T-cell (primary cell): Measurements from ENCODE around the gene DNAJC27. TPM values are rescaled to one million over a fixed set of nuclear protein-coding genes. Genes with fewer than 3 reads are reported as not detected.

Experiments
- ATAC-seq, 4 experiments: fragments of 200-7000 bp in 3 of 4; fragments of 150-1000 bp in 1 of 4; cut with Tn5 transposase; replicated peaks in 1 of 4; 1 replicate in 3 of 4; 2 replicates in 1 of 4; pipeline ENCODE4 v1.10.0; 2021; ENCODE audit warnings: moderate library complexity in 3 of 4, mild to moderate bottlenecking in 2 of 4, moderate number of reproducible peaks in 1 of 4
- CTCF ChIA-PET, 2 donors: fragments of 300-600 bp; sonication (Branson Sonifier 250); formaldehyde crosslinking; loops; one replicate each; lab custom pipeline; 2022; ENCODE audit warnings: antibody characterized with exemption in 2 of 2; lab: Charles Lee
- POLR2A ChIA-PET, 2 donors: fragments of 300-600 bp; sonication (Branson Sonifier 250); formaldehyde crosslinking; loops; one replicate each; lab custom pipeline; 2022; ENCODE audit warnings: antibody characterized with exemption in 2 of 2; lab: Charles Lee
- DNase-seq, 35 experiments: peaks; one replicate each; pipeline versions ENCODE4 v3.0.0 to v3.0.0-alpha.2; 2013 to 2023
- H3K27ac ChIP-seq: one replicate; pipeline ENCODE4 v1.5.1; 2013; ENCODE audit warnings: low read length
- H3K27me3 ChIP-seq, 2 experiments: replicated peaks in 1 of 2; 1 replicate in 1 of 2; 2 replicates in 1 of 2; pipeline versions ENCODE4 v1.6.1 to v1.7.0; 2013; ENCODE audit warnings: low read length in 1 of 2, mixed read lengths in 1 of 2; ENCODE audit not compliant: control insufficient read depth in 2 of 2, insufficient read depth in 2 of 2; ENCODE audit errors: extremely low read depth in 1 of 2
- H3K36me3 ChIP-seq, 2 donors: 1 replicate in 1 of 2; 2 replicates in 1 of 2; pipeline versions ENCODE4 v1.6.1 to v1.7.0; 2013; ENCODE audit warnings: low read length in 1 of 2; ENCODE audit not compliant: control insufficient read depth in 2 of 2, insufficient read depth in 1 of 2; ENCODE audit errors: extremely low read depth in 1 of 2
- H3K4me1 ChIP-seq, 2 experiments: 1 replicate in 1 of 2; 2 replicates in 1 of 2; pipeline versions ENCODE4 v1.6.1 to v1.7.0; 2013; ENCODE audit warnings: low read length in 2 of 2, mixed read lengths in 1 of 2; ENCODE audit not compliant: insufficient read depth in 2 of 2, control insufficient read depth in 1 of 2; ENCODE audit errors: extremely low read depth in 1 of 2
- H3K4me3 ChIP-seq, 2 donors: 1 replicate in 1 of 2; 2 replicates in 1 of 2; pipeline versions ENCODE4 v1.5.1 to v1.7.0; 2013; ENCODE audit warnings: mild to moderate bottlenecking in 2 of 2, low read length in 1 of 2, moderate library complexity in 1 of 2; ENCODE audit not compliant: control insufficient read depth in 1 of 2; ENCODE audit errors: extremely low read depth in 1 of 2
- H3K9me3 ChIP-seq: 2 replicates; pipeline ENCODE4 v1.7.0; 2013
- H3K27ac Mint-ChIP-seq, 2 donors: one replicate each; pipeline ENCODE4 v1.8.0; 2020 to 2021; ENCODE audit warnings: mild to moderate bottlenecking in 2 of 2, mixed read lengths in 2 of 2
- H3K27me3 Mint-ChIP-seq, 2 donors: one replicate each; pipeline ENCODE4 v1.8.0; 2021 to 2022; ENCODE audit warnings: mixed read lengths in 2 of 2
- H3K36me3 Mint-ChIP-seq: one replicate; pipeline ENCODE4 v1.8.0; 2021; ENCODE audit warnings: mixed read lengths
- H3K4me1 Mint-ChIP-seq, 3 donors: one replicate each; pipeline ENCODE4 v1.8.0; 2020 to 2022; ENCODE audit warnings: mixed read lengths in 3 of 3, mild to moderate bottlenecking in 1 of 3
- H3K4me3 Mint-ChIP-seq, 3 donors: one replicate each; pipeline ENCODE4 v1.8.0; 2020 to 2022; ENCODE audit warnings: mild to moderate bottlenecking in 3 of 3, mixed read lengths in 3 of 3, moderate library complexity in 3 of 3
- H3K9me3 Mint-ChIP-seq, 3 donors: one replicate each; pipeline ENCODE4 v1.8.0; 2020 to 2022; ENCODE audit warnings: mixed read lengths in 3 of 3
- WGBS: methylation state at CpG from one replicate; pipeline ENCODE4 v1.1.5; 2013; ENCODE audit warnings: missing lambda C conversion rate; ENCODE audit not compliant: insufficient coverage; 5-methylcytosine and 5-hydroxymethylcytosine counted together
- total RNA-seq, 35 experiments: library from RNA in 6 of 35; stranded (reverse) in 6 of 35; fragments of 120-200 nt in 1 of 35; gene quantifications; one replicate each; pipeline versions ENCODE4 v1.2.1 to v1.2.4 and lab custom pipeline; 2013 to 2026

Gene DNAJC27
- total RNA-seq, 5 donors from 2014 or later (not counting 1 experiment from before 2014, with no cell fraction given): 10.0 to 15.2 (median 12.7) TPM

DNA sequence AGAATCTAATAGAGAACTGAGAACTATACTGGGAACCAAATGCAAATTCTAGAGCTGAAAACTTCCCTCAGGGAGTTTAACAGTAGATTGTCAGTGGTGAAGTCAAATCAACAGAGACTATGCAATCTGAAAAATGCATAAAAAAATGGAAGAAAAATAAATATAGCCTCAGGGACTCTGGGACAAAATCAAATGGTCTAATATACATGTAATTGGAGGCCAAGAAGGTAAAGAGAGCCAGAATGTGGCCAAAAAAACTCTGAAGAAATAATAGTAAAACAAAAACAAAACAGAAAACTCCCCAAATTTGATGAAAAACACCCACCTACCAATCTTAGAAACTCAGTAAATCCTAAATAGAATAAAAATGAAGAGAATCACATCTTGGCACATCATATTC, 16.5 kb downstream of the DNAJC27 start:
- ChIA-PET POLR2A (no interaction called here), CTCF (interaction anchor here in 1 of 2 donors (0.6 kb wide), 1 partner anchor 749 kb away, joined by 3 read pairs; no protein-coding TSS in a partner anchor)
- H3K9me3 Mint-ChIP-seq: peaks cover 9 to 12% (median 10%) of the 10 kb centered on the region in 3 donors
- H3K4me1 Mint-ChIP-seq: peaks cover under 1 to 11% (median 8%) of the 10 kb centered on the region in 3 donors
- Histone ChIP-seq H3K4me1 (no peaks in the 10 kb centered on the region), H3K27ac (no peak overlapping the region), H3K9me3 (peaks cover 11% of the 10 kb centered on the region), H3K27me3 (no peaks in the 10 kb centered on the region), H3K36me3 (peaks cover 11 to 59% of the 10 kb centered on the region in 2 donors), H3K4me3 (no peak overlapping the region)
- H3K36me3 Mint-ChIP-seq: peaks cover 81% of the 10 kb centered on the region
- H3K4me3 Mint-ChIP-seq: no peak overlapping the region
- no peaks in the 10 kb centered on the region for H3K27me3 Mint-ChIP-seq
- no peak overlapping the region for H3K27ac Mint-ChIP-seq
- DNase-seq: no peak
- no peak for ATAC-seq

DNA sequence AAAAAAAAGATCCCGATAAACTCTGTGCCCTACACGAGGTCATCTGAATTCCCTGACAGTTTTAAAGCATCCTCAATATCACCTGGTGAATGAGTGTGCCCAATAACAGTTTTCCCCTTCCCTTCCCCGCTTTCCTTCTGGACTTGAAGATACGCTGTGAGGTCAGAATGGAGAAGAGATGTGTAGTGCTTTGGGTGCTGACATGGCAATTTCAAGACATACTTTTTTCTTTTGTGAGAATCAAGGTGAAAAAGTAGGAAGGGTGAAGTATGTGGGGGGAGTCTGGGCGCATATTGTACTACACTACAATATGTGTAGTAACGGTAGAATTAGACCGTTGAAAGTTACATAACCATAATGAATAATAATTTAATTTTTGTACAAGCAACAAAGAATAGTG, 21.7 kb downstream of the DNAJC27 start:
- Histone ChIP-seq H3K4me1 (no peaks in the 10 kb centered on the region), H3K9me3 (no peaks in the 10 kb centered on the region), H3K4me3 (no peak overlapping the region), H3K36me3 (peaks cover 4 to 56% of the 10 kb centered on the region in 2 donors), H3K27ac (no peak overlapping the region), H3K27me3 (no peaks in the 10 kb centered on the region)
- CTCF ChIA-PET: no interaction called here
- no peak for ATAC-seq
- no CpG with 5 or more reads among the region's 7 CpGs for WGBS
- no peak overlapping the region for H3K27ac Mint-ChIP-seq
- peaks cover under 1 to 3% (median 2%) of the 10 kb centered on the region in 3 donors for H3K9me3 Mint-ChIP-seq
- H3K4me1 Mint-ChIP-seq: no peaks in the 10 kb centered on the region
- peaks cover 52% of the 10 kb centered on the region for H3K36me3 Mint-ChIP-seq
- no peaks in the 10 kb centered on the region for H3K27me3 Mint-ChIP-seq
- no peak overlapping the region for H3K4me3 Mint-ChIP-seq
- POLR2A ChIA-PET: no interaction called here
- no peak for DNase-seq

DNA sequence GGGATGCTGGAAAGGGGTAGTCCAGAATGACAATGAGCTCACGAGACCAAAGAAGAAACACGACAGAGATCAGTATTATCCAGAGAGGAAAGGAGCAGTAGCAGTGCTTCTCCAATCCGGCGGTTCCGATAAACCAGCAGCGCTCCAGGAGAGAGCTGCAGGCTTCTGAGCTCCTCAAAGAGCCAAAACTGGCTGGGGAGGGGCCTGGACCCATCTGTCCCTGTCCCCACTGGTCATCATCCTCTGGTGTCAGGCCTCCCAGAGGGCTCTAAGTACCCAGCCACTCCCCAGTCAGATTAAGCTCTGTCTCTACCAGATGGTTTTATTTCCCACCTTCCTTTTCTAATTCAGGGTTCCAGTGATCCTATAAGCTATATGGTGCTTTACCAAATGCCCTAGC, 23.2 kb downstream of the DNAJC27 start:
- Histone ChIP-seq H3K27me3 (no peaks in the 10 kb centered on the region), H3K9me3 (no peaks in the 10 kb centered on the region), H3K36me3 (peaks cover 4 to 45% of the 10 kb centered on the region in 2 donors), H3K4me3 (no peak overlapping the region), H3K27ac (no peak overlapping the region), H3K4me1 (no peaks in the 10 kb centered on the region)
- WGBS: 100% methylated on average over 6 of the region's 6 CpGs
- H3K9me3 Mint-ChIP-seq: no peaks in the 10 kb centered on the region
- H3K36me3 Mint-ChIP-seq: peaks cover 41% of the 10 kb centered on the region
- H3K27ac Mint-ChIP-seq: no peak overlapping the region
- H3K27me3 Mint-ChIP-seq: no peaks in the 10 kb centered on the region
- no peak overlapping the region for H3K4me3 Mint-ChIP-seq
- ChIA-PET CTCF (no interaction called here), POLR2A (no interaction called here)
- no peaks in the 10 kb centered on the region for H3K4me1 Mint-ChIP-seq
- DNase-seq: no peak
- no peak for ATAC-seq

DNA sequence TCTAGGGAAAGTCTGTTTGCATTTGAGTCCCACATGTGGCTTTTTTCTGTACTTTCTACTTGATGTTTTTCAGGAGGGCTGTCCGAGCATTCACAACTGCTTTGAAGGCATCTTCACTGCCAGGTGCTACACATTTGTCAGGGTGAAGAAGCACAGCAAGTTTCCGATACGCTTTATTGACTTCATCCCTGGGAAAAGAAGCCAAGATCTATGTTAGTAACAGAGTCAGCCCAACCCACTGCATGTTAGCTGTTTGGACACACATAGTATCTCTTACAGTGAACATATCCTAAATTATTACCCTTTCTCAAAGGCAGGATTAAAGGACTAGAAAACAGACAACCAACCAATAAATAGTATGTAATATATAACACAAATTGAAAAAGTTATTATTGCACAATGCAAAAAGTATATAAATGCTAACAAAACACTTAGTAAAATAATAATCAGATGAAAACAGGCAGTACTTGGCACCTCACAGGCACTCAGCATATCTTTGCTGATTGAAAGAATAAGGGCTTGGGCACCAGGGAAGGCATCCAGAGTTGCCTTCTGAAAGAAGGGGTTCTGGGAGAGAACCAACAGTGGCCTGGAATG, 24.1 kb downstream of the DNAJC27 start:
- ChIA-PET CTCF (no interaction called here), POLR2A (no interaction called here)
- H3K27ac Mint-ChIP-seq: no peak overlapping the region
- H3K4me1 Mint-ChIP-seq: no peaks in the 10 kb centered on the region
- no peaks in the 10 kb centered on the region for H3K27me3 Mint-ChIP-seq
- peaks cover 38% of the 10 kb centered on the region for H3K36me3 Mint-ChIP-seq
- DNase-seq: no peak
- Histone ChIP-seq H3K36me3 (peaks cover 4 to 45% of the 10 kb centered on the region in 2 donors), H3K4me1 (no peaks in the 10 kb centered on the region), H3K9me3 (no peaks in the 10 kb centered on the region), H3K4me3 (no peak overlapping the region), H3K27me3 (no peaks in the 10 kb centered on the region), H3K27ac (no peak overlapping the region)
- ATAC-seq: no peak
- no peak overlapping the region for H3K4me3 Mint-ChIP-seq
- no peaks in the 10 kb centered on the region for H3K9me3 Mint-ChIP-seq
- WGBS: no CpG with 5 or more reads among the region's 3 CpGs

DNA sequence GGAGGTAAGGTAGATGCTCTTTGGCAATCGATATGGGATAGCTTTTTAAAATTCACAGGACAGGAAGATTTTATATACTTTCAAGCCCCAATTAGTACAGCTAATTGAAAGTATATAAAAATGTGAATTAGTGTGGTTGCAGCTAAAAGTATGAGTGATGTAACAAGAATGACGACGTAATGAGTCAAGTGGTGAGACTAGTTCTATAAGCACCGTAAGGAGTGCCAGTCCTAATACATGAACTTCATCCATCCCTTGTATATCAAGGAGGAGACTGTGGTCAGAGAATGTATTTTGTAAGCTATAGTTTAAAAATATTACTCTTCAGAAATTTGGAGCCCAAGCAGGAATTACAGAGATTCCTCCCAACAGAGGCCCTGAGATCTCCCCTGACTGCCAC, 25.8 kb downstream of the DNAJC27 start:
- peaks cover 4 to 40% of the 10 kb centered on the region in 2 donors for H3K36me3 ChIP-seq
- DNase-seq (no peak), ATAC-seq (no peak)
- no peaks in the 10 kb centered on the region for H3K4me1 Mint-ChIP-seq
- WGBS: no CpG with 5 or more reads among the region's 4 CpGs
- no peaks in the 10 kb centered on the region for H3K27me3 Mint-ChIP-seq
- H3K9me3 Mint-ChIP-seq: no peaks in the 10 kb centered on the region
- CTCF ChIA-PET: interaction anchor here in 1 of 2 donors (0.6 kb wide), 1 partner anchor 183 kb away, joined by 3 read pairs; no protein-coding TSS in a partner anchor
- no peak overlapping the region for H3K27ac ChIP-seq
- no peaks in the 10 kb centered on the region for H3K4me1 ChIP-seq
- H3K9me3 ChIP-seq: no peaks in the 10 kb centered on the region
- POLR2A ChIA-PET: no interaction called here
- H3K27me3 ChIP-seq: no peaks in the 10 kb centered on the region
- H3K36me3 Mint-ChIP-seq: peaks cover 27% of the 10 kb centered on the region
- H3K4me3 Mint-ChIP-seq: no peak overlapping the region
- no peak overlapping the region for H3K27ac Mint-ChIP-seq
- H3K4me3 ChIP-seq: no peak overlapping the region

DNA sequence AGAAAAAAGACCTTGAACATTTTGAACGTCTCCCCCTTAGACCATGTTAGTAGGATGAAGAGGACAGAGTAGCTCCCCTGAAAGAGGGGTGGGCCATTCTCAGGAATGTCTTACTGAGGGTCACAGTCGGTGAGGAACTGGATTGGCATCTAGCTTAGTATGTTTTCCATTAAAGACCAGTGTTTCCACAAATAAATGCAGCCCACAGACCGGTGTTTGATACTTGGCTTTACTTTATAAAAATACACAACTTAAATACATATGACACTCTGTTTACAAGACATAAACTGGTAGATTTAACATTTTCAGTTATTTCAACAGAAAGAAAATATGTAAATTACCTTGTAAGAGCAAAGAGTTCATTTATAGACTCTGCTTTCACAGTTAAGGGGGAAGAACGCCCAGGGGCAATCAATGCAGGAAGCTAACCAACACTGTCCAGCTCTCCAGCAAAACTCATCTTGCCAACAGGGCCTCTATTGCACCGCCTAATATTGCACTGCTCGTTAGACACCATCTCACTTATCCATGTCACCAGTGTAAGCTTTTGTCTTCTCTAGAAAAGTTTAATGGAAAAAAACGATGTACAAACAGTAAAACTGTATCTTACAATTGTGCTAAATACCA, 28.2 kb downstream of the DNAJC27 start:
- no peak overlapping the region for H3K4me3 ChIP-seq
- ChIA-PET POLR2A (interaction anchor here (0.5 to 1.2 kb wide), 6 partner anchors 13 to 728 kb away, joined by 3 to 7 read pairs (median 3); no protein-coding TSS in a partner anchor), CTCF (interaction anchor here in 1 of 2 donors (0.6 to 1.2 kb wide), 2 partner anchors 13 to 727 kb away, joined by 3 read pairs; no protein-coding TSS in a partner anchor)
- no peaks in the 10 kb centered on the region for H3K9me3 ChIP-seq
- H3K27ac Mint-ChIP-seq: no peak overlapping the region
- H3K36me3 Mint-ChIP-seq: peaks cover 27% of the 10 kb centered on the region
- H3K4me1 ChIP-seq: no peaks in the 10 kb centered on the region
- H3K27me3 ChIP-seq: no peaks in the 10 kb centered on the region
- no peaks in the 10 kb centered on the region for H3K4me1 Mint-ChIP-seq
- H3K4me3 Mint-ChIP-seq: no peak overlapping the region
- ATAC-seq: no peak
- H3K27me3 Mint-ChIP-seq: no peaks in the 10 kb centered on the region
- no peaks in the 10 kb centered on the region for H3K9me3 Mint-ChIP-seq
- 80% methylated on average over 1 of the region's 7 CpGs for WGBS
- DNase-seq: no peak
- peaks cover 4 to 27% of the 10 kb centered on the region in 2 donors for H3K36me3 ChIP-seq
- H3K27ac ChIP-seq: no peak overlapping the region
